Caco-2 (cell line): Measurements from ENCODE around the gene PITX3. TPM values are rescaled to one million over a fixed set of nuclear protein-coding genes. Genes with fewer than 3 reads are reported as not detected.
A peak's percentile ranks its signal among the peaks of the same experiment; 100 is the strongest.

Experiments used
- BruUV-seq: library from RNA; stranded (reverse); fragments of 400-500 nt; replicated peaks from 2 replicates; lab custom pipeline; 2021; lab: Mats Ljungman, UMichigan
- CTCF ChIA-PET: fragments of 300-600 bp; sonication (Branson Sonifier 250); formaldehyde crosslinking; loops from one replicate; lab custom pipeline; 2022; ENCODE audit warnings: antibody characterized with exemption; lab: Charles Lee
- POLR2A ChIA-PET: fragments of 300-600 bp; sonication (Branson Sonifier 250); formaldehyde crosslinking; loops from one replicate; lab custom pipeline; 2022; ENCODE audit warnings: antibody characterized with exemption; lab: Charles Lee
- DNase-seq, 2 experiments: peaks; one replicate each; pipeline versions ENCODE4 v3.0.0 to v3.0.0-alpha.2; 2020 to 2022
- H3K27me3 ChIP-seq: replicated peaks from 2 replicates; pipeline ENCODE4 v1.6.0; 2011; ENCODE audit warnings: low read length; ENCODE audit not compliant: control insufficient read depth, insufficient read depth
- H3K36me3 ChIP-seq: 2 replicates; pipeline ENCODE4 v1.5.1; 2011; ENCODE audit warnings: low read length; ENCODE audit not compliant: control insufficient read depth, insufficient read depth
- H3K4me1 ChIP-seq: fragments of 250-450 bp; sonication (Bioruptor Pico); 2 replicates; pipeline ENCODE4 v1.5.1; 2020; ENCODE audit warnings: mild to moderate bottlenecking
- H3K4me3 ChIP-seq: 2 replicates; pipeline ENCODE4 v1.5.1; 2011; ENCODE audit warnings: low read depth, mild to moderate bottlenecking, control low read depth, low read length
- H3K9me3 ChIP-seq: fragments of 250-450 bp; sonication (Bioruptor Pico); 2 replicates; pipeline ENCODE4 v1.5.1; 2020; ENCODE audit warnings: mild to moderate bottlenecking, moderate library complexity
- H3K27ac Mint-ChIP-seq: one replicate; pipeline ENCODE4 v1.8.0; 2022; ENCODE audit warnings: mixed read lengths; ENCODE audit not compliant: unreplicated experiment
- H3K27me3 Mint-ChIP-seq: one replicate; pipeline ENCODE4 v1.8.0; 2022; ENCODE audit warnings: mixed read lengths; ENCODE audit not compliant: insufficient read depth, unreplicated experiment
- H3K36me3 Mint-ChIP-seq: one replicate; pipeline ENCODE4 v1.8.0; 2022; ENCODE audit warnings: mild to moderate bottlenecking, mixed read lengths; ENCODE audit not compliant: insufficient read depth, unreplicated experiment
- H3K4me1 Mint-ChIP-seq: one replicate; pipeline ENCODE4 v1.8.0; 2022; ENCODE audit warnings: low read depth, mixed read lengths; ENCODE audit not compliant: unreplicated experiment
- H3K4me3 Mint-ChIP-seq: one replicate; pipeline ENCODE4 v1.8.0; 2022; ENCODE audit warnings: mild to moderate bottlenecking, moderate library complexity, mixed read lengths; ENCODE audit not compliant: unreplicated experiment
- H3K9me3 Mint-ChIP-seq: one replicate; pipeline ENCODE4 v1.8.0; 2022; ENCODE audit warnings: mixed read lengths; ENCODE audit not compliant: unreplicated experiment
- CTCF ChIP-seq, 2 experiments: fragments of 200-600 bp in 1 of 2; IDR thresholded peaks; 1 replicate in 1 of 2; 2 replicates in 1 of 2; pipeline versions ENCODE4 v1.5.1 to v1.8.0; 2011 to 2022; ENCODE audit warnings: antibody characterized with exemption in 1 of 2, control low read depth in 1 of 2, inconsistent platforms in 1 of 2, low read depth in 1 of 2, low read length in 1 of 2, mild to moderate bottlenecking in 1 of 2, moderate library complexity in 1 of 2; ENCODE audit not compliant: insufficient read depth in 1 of 2, severe bottlenecking in 1 of 2, unreplicated experiment in 1 of 2
- intact Hi-C: fragments of 100-400 bp; cut with micrococcal nuclease; formaldehyde crosslinking; loops from one replicate; pipeline ENCODE4 v1.10.0; 2022; ENCODE audit not compliant: unreplicated experiment
- total RNA-seq: library from RNA; stranded (reverse); gene quantifications from 2 replicates; pipeline ENCODE4 v1.2.3, GENCODE V29; 2022

PITX3 gene
- total RNA-seq, 1 experiment from 2014 or later, result not detected

DNA sequence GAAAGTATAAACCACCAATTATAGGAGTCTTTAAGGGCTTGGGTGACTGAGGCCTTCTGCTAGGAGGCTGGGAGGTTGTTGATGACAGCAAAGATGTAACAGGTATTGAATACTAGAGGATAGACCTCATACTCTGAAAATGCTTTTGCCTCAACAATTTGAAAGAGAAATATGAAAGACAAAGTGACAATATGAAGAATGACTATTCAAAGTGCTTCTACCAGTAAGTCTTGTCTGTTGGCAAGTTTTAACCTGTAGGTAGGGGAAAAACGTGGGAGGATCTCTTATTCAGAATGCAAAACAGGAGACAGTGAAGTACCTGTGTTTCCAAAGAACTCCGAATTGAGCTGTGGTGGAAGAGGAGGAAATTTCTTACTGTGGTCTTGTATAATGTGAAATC is 42.2 kb upstream of the PITX3 start:
- H3K4me1 ChIP-seq, result no peaks in the 10 kb centered on the region
- Mint-ChIP-seq H3K4me1 (peaks cover 15% of the 10 kb centered on the region), H3K4me3 (no peak overlapping the region), H3K36me3 (peaks cover 10% of the 10 kb centered on the region), H3K27ac (no peak overlapping the region), H3K9me3 (no peaks in the 10 kb centered on the region), H3K27me3 (no peaks in the 10 kb centered on the region)
- TF ChIP-seq CTCF (IDR thresholded peaks at IDR 0.05; ENCODE audit: insufficient read depth in 1 of 2, low read depth in 1 of 2, low read length in 1 of 2, severe bottlenecking in 1 of 2, unreplicated experiment in 1 of 2), result no peak
- BruUV-seq, result TSS peak; percentile 7
- intact Hi-C loops, result no loop called here
- no peak overlapping the region for H3K4me3 ChIP-seq
- no peaks in the 10 kb centered on the region for H3K27me3 ChIP-seq
- DNase-seq, result no peak
- 0 out of 2 replicates have a peak, but pooled peaks cover 2% of the 10 kb centered on the region for H3K36me3 ChIP-seq
- ChIA-PET POLR2A (no interaction called here), CTCF (no interaction called here)
- H3K9me3 ChIP-seq, result no peaks in the 10 kb centered on the region

GRCh38 chr10:102281102-102281487 is 39.8 kb upstream of the PITX3 start:
- no peak for TF ChIP-seq CTCF (IDR thresholded peaks at IDR 0.05; ENCODE audit: insufficient read depth in 1 of 2, low read depth in 1 of 2, low read length in 1 of 2, severe bottlenecking in 1 of 2, unreplicated experiment in 1 of 2)
- intact Hi-C loops, result no loop called here
- H3K36me3 Mint-ChIP-seq, result peaks cover 12% of the 10 kb centered on the region
- Histone ChIP-seq H3K4me1 (no peaks in the 10 kb centered on the region), H3K27me3 (no peaks in the 10 kb centered on the region), H3K9me3 (no peaks in the 10 kb centered on the region), H3K36me3 (no peaks in the 10 kb centered on the region), H3K4me3 (no peak overlapping the region)
- no peaks in the 10 kb centered on the region for H3K9me3 Mint-ChIP-seq
- H3K27ac Mint-ChIP-seq, result no peak overlapping the region
- BruUV-seq, result no TSS peak
- no peaks in the 10 kb centered on the region for H3K27me3 Mint-ChIP-seq
- DNase-seq, result no peak
- ChIA-PET CTCF (no interaction called here), POLR2A (no interaction called here)
- no peak overlapping the region for H3K4me3 Mint-ChIP-seq
- peaks cover 14% of the 10 kb centered on the region for H3K4me1 Mint-ChIP-seq

DNA sequence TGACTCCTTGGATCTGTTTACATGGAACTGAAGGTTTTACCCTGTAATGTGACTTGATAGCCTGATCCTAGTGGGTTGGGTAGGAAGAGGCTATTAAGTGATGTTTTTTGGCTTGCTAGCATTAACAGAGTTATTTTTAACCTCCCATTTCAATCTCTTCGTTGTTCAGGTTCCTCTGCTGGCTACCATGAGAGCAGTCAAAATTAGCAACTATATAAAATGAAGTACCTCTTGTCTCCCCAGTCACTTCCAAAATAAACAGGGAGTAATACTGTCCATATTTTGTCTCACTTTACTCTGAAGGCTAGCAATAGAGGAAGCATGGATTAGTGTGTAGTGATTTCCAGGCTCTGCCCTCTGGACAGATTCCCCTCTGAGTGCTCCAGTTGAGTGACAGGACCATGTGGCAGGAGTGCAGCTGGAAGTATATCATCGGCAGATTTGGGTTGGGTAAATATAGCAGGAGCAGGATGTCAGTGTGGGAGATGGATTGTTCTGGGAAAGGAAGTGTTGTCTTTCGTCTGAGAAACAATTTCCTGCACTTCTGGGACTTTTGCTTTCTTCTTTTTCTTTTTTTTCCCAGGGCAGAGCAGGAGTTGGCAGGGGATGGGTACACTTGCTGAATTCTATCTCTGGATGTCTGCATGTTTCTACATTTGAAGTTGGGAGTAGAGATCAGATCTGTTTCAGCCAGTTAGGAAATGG is 39.2 kb upstream of the PITX3 start:
- ChIA-PET CTCF (no interaction called here), POLR2A (no interaction called here)
- Mint-ChIP-seq H3K27ac (no peak overlapping the region), H3K27me3 (no peaks in the 10 kb centered on the region), H3K4me3 (no peak overlapping the region), H3K36me3 (peaks cover 15% of the 10 kb centered on the region), H3K4me1 (peaks cover 8% of the 10 kb centered on the region), H3K9me3 (no peaks in the 10 kb centered on the region)
- intact Hi-C loops, result no loop called here
- no peaks in the 10 kb centered on the region for H3K4me1 ChIP-seq
- BruUV-seq, result no TSS peak
- H3K9me3 ChIP-seq, result no peaks in the 10 kb centered on the region
- H3K36me3 ChIP-seq, result no peaks in the 10 kb centered on the region
- no peaks in the 10 kb centered on the region for H3K27me3 ChIP-seq
- no peak for DNase-seq
- no peak overlapping the region for H3K4me3 ChIP-seq
- no peak for TF ChIP-seq CTCF (IDR thresholded peaks at IDR 0.05; ENCODE audit: insufficient read depth in 1 of 2, low read depth in 1 of 2, low read length in 1 of 2, severe bottlenecking in 1 of 2, unreplicated experiment in 1 of 2)
